ENCODE data around the gene ZNF524. TPM values are rescaled to one million over a fixed set of nuclear protein-coding genes. Genes with fewer than 3 reads are reported as not detected.

Gene ZNF524
- total RNA-seq, 1 experiment from 2014 or later, result 5.5 TPM

DNA sequence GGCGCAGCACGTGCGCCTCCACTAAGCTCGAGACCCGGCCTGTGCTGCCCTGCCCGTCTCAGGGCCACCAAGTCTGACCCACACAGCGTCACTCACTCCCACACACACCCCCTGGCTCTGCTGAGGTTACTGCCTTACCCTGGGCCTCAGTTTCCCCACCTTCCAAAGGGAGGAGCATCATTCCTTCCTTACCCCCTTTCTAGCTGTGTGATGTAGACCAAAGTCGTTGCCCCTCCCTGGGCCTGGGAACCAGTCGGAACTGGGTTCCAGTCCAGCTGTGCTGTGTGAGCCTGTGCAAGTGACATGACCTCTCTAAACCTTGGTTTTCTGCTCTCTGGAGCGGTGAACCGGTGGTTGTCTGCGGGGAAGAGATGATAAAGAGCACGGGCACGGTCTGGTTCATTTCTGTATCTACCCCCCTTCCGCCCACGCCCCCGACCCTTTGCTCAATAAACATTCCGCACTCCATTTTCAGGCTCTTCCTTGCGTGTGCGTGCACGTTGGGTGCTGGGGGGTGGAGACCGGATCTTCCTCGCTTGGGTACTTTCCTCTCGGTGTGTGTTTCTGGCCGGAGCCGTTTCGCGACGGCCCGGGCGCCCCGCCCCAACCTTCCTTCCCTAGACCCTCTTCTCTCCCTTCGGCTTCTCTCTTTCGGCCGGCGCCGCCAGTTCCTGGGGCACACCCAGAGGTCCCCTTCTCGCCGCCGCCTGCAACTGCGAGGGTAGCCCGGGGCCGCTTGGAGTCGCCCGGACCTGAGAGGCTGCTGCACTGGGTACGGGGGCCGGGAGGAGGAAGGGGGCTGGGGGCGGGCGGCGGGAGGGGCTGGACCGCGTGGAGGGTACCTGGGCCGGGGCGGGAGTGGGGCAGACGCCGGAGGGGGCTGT, 43.2 kb downstream of the ZNF524 start, which contains the start of gene ZNF581 (continued):
- TF ChIP-seq, protein P1, sequence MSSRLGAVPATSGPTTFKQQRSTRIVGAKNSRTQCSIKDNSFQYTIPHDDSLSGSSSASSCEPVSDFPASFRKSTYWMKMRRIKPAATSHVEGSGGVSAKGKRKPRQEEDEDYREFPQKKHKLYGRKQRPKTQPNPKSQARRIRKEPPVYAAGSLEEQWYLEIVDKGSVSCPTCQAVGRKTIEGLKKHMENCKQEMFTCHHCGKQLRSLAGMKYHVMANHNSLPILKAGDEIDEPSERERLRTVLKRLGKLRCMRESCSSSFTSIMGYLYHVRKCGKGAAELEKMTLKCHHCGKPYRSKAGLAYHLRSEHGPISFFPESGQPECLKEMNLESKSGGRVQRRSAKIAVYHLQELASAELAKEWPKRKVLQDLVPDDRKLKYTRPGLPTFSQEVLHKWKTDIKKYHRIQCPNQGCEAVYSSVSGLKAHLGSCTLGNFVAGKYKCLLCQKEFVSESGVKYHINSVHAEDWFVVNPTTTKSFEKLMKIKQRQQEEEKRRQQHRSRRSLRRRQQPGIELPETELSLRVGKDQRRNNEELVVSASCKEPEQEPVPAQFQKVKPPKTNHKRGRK (CRISPR knock-in tag; IDR thresholded peaks at IDR 0.05; ENCODE audit: borderline replicate concordance), result no peak
- TF ChIP-seq TP53 (CRISPR knock-in tag; IDR thresholded peaks at IDR 0.05) (no peak), FOXJ3 (CRISPR knock-in tag; IDR thresholded peaks at IDR 0.05; ENCODE audit: borderline replicate concordance) (no peak), ESRRA (CRISPR knock-in tag; IDR thresholded peaks at IDR 0.05; ENCODE audit: borderline replicate concordance) (no peak), IRF2 (CRISPR knock-in tag; IDR thresholded peaks at IDR 0.05; ENCODE audit: borderline replicate concordance, low read depth) (no peak), NFYB (CRISPR knock-in tag; conservative IDR thresholded peaks at IDR 0.05; ENCODE audit: low read depth) (peak; percentile 22; the same call in 1 of the 2 replicates), NR1H2 (CRISPR knock-in tag; IDR thresholded peaks at IDR 0.05) (no peak), NFE2L1 (CRISPR knock-in tag; IDR thresholded peaks at IDR 0.05) (peak; percentile 76; the same call in 1 of the 2 replicates), SMAD3 (CRISPR knock-in tag; IDR thresholded peaks at IDR 0.05; ENCODE audit: borderline replicate concordance) (peak; percentile 62; the same call in 1 of the 2 replicates), JUN (CRISPR knock-in tag; IDR thresholded peaks at IDR 0.05) (0 out of 2 replicates have a peak, but pooled peaks have one; percentile 26), GABPB1 (CRISPR knock-in tag; IDR thresholded peaks at IDR 0.05) (peak; percentile 70), SMAD4 (CRISPR knock-in tag; IDR thresholded peaks at IDR 0.05) (no peak)
- TF ChIP-seq, protein P2, sequence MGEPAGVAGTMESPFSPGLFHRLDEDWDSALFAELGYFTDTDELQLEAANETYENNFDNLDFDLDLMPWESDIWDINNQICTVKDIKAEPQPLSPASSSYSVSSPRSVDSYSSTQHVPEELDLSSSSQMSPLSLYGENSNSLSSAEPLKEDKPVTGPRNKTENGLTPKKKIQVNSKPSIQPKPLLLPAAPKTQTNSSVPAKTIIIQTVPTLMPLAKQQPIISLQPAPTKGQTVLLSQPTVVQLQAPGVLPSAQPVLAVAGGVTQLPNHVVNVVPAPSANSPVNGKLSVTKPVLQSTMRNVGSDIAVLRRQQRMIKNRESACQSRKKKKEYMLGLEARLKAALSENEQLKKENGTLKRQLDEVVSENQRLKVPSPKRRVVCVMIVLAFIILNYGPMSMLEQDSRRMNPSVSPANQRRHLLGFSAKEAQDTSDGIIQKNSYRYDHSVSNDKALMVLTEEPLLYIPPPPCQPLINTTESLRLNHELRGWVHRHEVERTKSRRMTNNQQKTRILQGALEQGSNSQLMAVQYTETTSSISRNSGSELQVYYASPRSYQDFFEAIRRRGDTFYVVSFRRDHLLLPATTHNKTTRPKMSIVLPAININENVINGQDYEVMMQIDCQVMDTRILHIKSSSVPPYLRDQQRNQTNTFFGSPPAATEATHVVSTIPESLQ (CRISPR knock-in tag; IDR thresholded peaks at IDR 0.05), result no peak
- TF ChIP-seq, protein P3, sequence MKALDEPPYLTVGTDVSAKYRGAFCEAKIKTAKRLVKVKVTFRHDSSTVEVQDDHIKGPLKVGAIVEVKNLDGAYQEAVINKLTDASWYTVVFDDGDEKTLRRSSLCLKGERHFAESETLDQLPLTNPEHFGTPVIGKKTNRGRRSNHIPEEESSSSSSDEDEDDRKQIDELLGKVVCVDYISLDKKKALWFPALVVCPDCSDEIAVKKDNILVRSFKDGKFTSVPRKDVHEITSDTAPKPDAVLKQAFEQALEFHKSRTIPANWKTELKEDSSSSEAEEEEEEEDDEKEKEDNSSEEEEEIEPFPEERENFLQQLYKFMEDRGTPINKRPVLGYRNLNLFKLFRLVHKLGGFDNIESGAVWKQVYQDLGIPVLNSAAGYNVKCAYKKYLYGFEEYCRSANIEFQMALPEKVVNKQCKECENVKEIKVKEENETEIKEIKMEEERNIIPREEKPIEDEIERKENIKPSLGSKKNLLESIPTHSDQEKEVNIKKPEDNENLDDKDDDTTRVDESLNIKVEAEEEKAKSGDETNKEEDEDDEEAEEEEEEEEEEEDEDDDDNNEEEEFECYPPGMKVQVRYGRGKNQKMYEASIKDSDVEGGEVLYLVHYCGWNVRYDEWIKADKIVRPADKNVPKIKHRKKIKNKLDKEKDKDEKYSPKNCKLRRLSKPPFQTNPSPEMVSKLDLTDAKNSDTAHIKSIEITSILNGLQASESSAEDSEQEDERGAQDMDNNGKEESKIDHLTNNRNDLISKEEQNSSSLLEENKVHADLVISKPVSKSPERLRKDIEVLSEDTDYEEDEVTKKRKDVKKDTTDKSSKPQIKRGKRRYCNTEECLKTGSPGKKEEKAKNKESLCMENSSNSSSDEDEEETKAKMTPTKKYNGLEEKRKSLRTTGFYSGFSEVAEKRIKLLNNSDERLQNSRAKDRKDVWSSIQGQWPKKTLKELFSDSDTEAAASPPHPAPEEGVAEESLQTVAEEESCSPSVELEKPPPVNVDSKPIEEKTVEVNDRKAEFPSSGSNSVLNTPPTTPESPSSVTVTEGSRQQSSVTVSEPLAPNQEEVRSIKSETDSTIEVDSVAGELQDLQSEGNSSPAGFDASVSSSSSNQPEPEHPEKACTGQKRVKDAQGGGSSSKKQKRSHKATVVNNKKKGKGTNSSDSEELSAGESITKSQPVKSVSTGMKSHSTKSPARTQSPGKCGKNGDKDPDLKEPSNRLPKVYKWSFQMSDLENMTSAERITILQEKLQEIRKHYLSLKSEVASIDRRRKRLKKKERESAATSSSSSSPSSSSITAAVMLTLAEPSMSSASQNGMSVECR (CRISPR knock-in tag; IDR thresholded peaks at IDR 0.05; ENCODE audit: borderline replicate concordance), result peak; percentile 82; the same call in 1 of the 2 replicates
- TF ChIP-seq, protein P4, sequence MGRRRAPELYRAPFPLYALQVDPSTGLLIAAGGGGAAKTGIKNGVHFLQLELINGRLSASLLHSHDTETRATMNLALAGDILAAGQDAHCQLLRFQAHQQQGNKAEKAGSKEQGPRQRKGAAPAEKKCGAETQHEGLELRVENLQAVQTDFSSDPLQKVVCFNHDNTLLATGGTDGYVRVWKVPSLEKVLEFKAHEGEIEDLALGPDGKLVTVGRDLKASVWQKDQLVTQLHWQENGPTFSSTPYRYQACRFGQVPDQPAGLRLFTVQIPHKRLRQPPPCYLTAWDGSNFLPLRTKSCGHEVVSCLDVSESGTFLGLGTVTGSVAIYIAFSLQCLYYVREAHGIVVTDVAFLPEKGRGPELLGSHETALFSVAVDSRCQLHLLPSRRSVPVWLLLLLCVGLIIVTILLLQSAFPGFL (CRISPR knock-in tag; IDR thresholded peaks at IDR 0.05; ENCODE audit: borderline replicate concordance), result no peak
- TF ChIP-seq, protein P5, sequence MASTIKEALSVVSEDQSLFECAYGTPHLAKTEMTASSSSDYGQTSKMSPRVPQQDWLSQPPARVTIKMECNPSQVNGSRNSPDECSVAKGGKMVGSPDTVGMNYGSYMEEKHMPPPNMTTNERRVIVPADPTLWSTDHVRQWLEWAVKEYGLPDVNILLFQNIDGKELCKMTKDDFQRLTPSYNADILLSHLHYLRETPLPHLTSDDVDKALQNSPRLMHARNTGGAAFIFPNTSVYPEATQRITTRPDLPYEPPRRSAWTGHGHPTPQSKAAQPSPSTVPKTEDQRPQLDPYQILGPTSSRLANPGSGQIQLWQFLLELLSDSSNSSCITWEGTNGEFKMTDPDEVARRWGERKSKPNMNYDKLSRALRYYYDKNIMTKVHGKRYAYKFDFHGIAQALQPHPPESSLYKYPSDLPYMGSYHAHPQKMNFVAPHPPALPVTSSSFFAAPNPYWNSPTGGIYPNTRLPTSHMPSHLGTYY (CRISPR knock-in tag; IDR thresholded peaks at IDR 0.05), result 0 out of 2 replicates have a peak, but pooled peaks have one; percentile 31
- TF ChIP-seq, protein P6, sequence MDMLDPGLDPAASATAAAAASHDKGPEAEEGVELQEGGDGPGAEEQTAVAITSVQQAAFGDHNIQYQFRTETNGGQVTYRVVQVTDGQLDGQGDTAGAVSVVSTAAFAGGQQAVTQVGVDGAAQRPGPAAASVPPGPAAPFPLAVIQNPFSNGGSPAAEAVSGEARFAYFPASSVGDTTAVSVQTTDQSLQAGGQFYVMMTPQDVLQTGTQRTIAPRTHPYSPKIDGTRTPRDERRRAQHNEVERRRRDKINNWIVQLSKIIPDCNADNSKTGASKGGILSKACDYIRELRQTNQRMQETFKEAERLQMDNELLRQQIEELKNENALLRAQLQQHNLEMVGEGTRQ (CRISPR knock-in tag; IDR thresholded peaks at IDR 0.05), result 0 out of 2 replicates have a peak, but pooled peaks have one; percentile 5

Measured in WTC11 (cell line).